Upper lobe of left lung (tissue), 6 donors: ENCODE data around the gene OGFOD3. TPM values are rescaled to one million over a fixed set of nuclear protein-coding genes. Genes with fewer than 3 reads are reported as not detected.

ENCODE experiments used
- ATAC-seq, 2 donors: fragments of 200-7000 bp; cut with Tn5 transposase; one replicate each; pipeline ENCODE4 v1.9.1; 2022; ENCODE audit warnings: mild to moderate bottlenecking in 2 of 2, moderate library complexity in 2 of 2; ENCODE audit not compliant: low FRiP score in 2 of 2
- DNase-seq, 2 donors: peaks; one replicate each; pipeline ENCODE4 v3.0.0-alpha.2; 2019 to 2020
- H3K27ac ChIP-seq, 4 donors: fragments of 200-600 bp; sonication (generic); one replicate each; pipeline ENCODE4 v1.5.1; 2016 to 2019
- H3K27me3 ChIP-seq, 4 donors: fragments of 200-600 bp; sonication (generic); one replicate each; pipeline ENCODE4 v1.5.1; 2017 to 2019
- H3K36me3 ChIP-seq, 4 donors: fragments of 200-600 bp; sonication (generic); one replicate each; pipeline ENCODE4 v1.5.1; 2016 to 2019
- H3K4me1 ChIP-seq, 4 donors: fragments of 200-600 bp; sonication (generic); one replicate each; pipeline ENCODE4 v1.5.1; 2018 to 2019
- H3K4me3 ChIP-seq, 4 donors: fragments of 200-600 bp; sonication (generic); one replicate each; pipeline ENCODE4 v1.5.1; 2017 to 2019; ENCODE audit warnings: mild to moderate bottlenecking in 2 of 4, moderate library complexity in 1 of 4
- H3K9me3 ChIP-seq, 4 donors: fragments of 200-600 bp; sonication (generic); one replicate each; pipeline ENCODE4 v1.5.1; 2018 to 2019
- CTCF ChIP-seq, 6 experiments: fragments of 450-650 bp in 4 of 6; fragments of 200-600 bp in 2 of 6; sonication (generic) in 2 of 6; IDR thresholded peaks; one replicate each; pipeline ENCODE4 v1.5.1; 2016 to 2019; ENCODE audit warnings: antibody characterized with exemption in 6 of 6
- EP300 ChIP-seq, 4 donors: sonication (generic); formaldehyde crosslinking; IDR thresholded peaks; one replicate each; pipeline ENCODE4 v1.5.1; 2017; ENCODE audit warnings: antibody characterized with exemption in 4 of 4, control low read depth in 2 of 4
- POLR2A ChIP-seq, 4 donors: fragments of 450-650 bp; IDR thresholded peaks; one replicate each; pipeline ENCODE4 v1.5.1; 2016 to 2017; ENCODE audit warnings: antibody characterized with exemption in 4 of 4, mild to moderate bottlenecking in 2 of 4
- POLR2AphosphoS5 ChIP-seq, 2 donors: sonication (generic); formaldehyde crosslinking; IDR thresholded peaks; one replicate each; pipeline ENCODE4 v1.5.1; 2017; ENCODE audit warnings: antibody characterized with exemption in 2 of 2
- WGBS, 2 donors: methylation state at CpG; one replicate each; pipeline ENCODE4 v1.1.5; 2017 to 2018; 5-methylcytosine and 5-hydroxymethylcytosine counted together
- total RNA-seq, 6 donors: library from RNA; depleted of rRNA in 4 of 6; stranded (reverse); fragments of >200 nt in 4 of 6; gene quantifications; one replicate each; pipeline versions ENCODE4 v1.1.0 to v1.2.1, GENCODE V29; 2016 to 2021
- donor health status: DM: no; HTN: no; CAD: no; lungs with moderate emphysema.
- donor health status: DM: no; HTN: yes; CAD: no; lungs with severe emphysema.

OGFOD3 gene
- total RNA-seq, 6 donors from 2014 or later = 20.0 to 76.9 (median 38.2) TPM

- DNase-seq (no peak), ATAC-seq (no peak)
- Histone ChIP-seq H3K36me3 (no peaks in the 10 kb centered on the region), H3K27me3 (no peaks in the 10 kb centered on the region), H3K27ac (no peak overlapping the region), H3K4me1 (peaks cover 0 to 12% (median 6%) of the 10 kb centered on the region in 4 donors), H3K4me3 (no peak overlapping the region), H3K9me3 (no peaks in the 10 kb centered on the region)
- 81 to 82% methylated on average over 7 of the region's 7 CpGs for WGBS, 2 donors
- TF ChIP-seq CTCF (IDR thresholded peaks at IDR 0.05) (no peak), POLR2AphosphoS5 (IDR thresholded peaks at IDR 0.05) (no peak), EP300 (IDR thresholded peaks at IDR 0.05) (no peak), POLR2A (IDR thresholded peaks at IDR 0.05) (no peak)
Observed at GRCh38 chr17:82354804-82355308, 63.5 kb downstream of the OGFOD3 start.

DNA sequence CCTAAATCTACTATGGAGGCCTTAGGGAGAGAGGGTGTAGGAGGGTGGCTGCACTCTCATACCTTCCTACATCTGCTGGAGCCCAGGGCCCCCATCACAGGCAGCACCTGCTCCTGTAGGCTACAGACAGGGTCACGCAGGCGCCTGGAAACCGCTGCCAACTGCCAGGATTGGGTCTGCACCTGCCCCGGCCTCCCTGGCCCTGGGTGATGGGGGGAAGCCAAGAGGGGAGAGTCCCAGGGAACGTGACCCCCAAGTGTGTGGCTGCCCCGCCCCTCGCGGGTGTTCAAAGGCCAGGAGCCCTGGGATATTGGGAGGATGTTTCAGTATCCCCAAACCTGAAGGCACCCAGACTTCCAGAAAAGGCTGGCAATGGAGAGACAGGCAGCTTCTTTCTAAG lies 64.9 kb downstream of the OGFOD3 start:
- no peak for TF ChIP-seq POLR2A (IDR thresholded peaks at IDR 0.05)
- DNase-seq (peak in 1 of 2 donors; percentile 56), ATAC-seq (no peak)
- Histone ChIP-seq H3K27me3 (no peaks in the 10 kb centered on the region), H3K9me3 (no peaks in the 10 kb centered on the region), H3K27ac (no peak overlapping the region), H3K4me3 (no peak overlapping the region), H3K4me1 (peaks cover 0 to 12% (median 6%) of the 10 kb centered on the region in 4 donors), H3K36me3 (no peaks in the 10 kb centered on the region)
- 92% methylated on average over 8 of the region's 8 CpGs; no CpG with 5 or more reads in 1 of the 2 donors for WGBS, 2 donors

DNA sequence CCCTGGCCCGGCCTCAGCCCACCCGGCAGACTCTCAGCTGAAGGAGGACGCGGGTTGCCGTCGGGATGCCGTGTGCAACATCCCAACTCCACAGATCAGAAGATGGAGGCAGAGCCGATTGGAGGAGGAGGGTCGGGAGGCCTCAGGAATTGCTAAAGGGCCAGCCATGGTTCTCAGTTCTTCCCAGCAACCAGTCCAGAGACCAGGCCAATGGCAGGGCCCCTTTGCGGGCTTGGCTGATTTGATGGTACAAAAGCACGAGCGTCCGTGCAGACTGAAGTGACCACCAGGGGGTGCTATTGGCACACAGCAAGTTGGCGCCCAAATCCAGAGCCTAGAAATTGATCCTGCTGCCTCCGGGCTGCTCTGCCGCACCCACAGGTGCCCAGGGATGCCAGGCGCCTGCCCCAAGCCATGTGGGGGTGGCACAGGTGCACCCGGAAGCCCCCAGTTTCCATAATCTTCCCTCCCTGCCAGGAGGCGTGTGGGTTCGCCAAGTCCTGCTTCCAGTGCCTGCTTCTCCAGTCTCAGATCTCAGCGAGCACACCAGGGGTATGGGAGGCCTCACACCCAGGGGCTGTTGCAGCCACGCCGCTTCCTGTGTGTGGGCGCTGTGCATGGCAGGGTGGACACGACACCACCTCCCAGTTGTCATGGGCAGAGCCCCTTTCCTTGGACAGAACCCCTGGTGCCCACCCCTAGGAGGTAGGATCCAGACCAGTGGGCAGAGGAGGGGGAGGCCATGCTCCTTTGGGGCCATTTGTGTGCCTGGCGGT lies 66.5 kb downstream of the OGFOD3 start:
- TF ChIP-seq EP300 (IDR thresholded peaks at IDR 0.05) (no peak), POLR2A (IDR thresholded peaks at IDR 0.05) (no peak), CTCF (IDR thresholded peaks at IDR 0.05) (peak; percentile 84 to 96 (median 93)), POLR2AphosphoS5 (IDR thresholded peaks at IDR 0.05) (no peak)
- H3K36me3 ChIP-seq = no peaks in the 10 kb centered on the region
- no peak overlapping the region for H3K27ac ChIP-seq
- H3K4me1 ChIP-seq = peaks cover 0 to 12% (median 6%) of the 10 kb centered on the region in 4 donors
- H3K4me3 ChIP-seq = no peak overlapping the region
- no peaks in the 10 kb centered on the region for H3K27me3 ChIP-seq
- DNase-seq (peak; percentile 70 to 86), ATAC-seq (peak; percentile 82 to 84)
- 61 to 70% methylated on average over 3 to 16 of the region's 26 CpGs for WGBS, 2 donors
- H3K9me3 ChIP-seq = no peaks in the 10 kb centered on the region

- Histone ChIP-seq H3K27me3 (no peaks in the 10 kb centered on the region), H3K4me1 (peaks cover 0 to 10% (median 6%) of the 10 kb centered on the region in 4 donors), H3K36me3 (no peaks in the 10 kb centered on the region), H3K9me3 (no peaks in the 10 kb centered on the region), H3K4me3 (no peak overlapping the region), H3K27ac (no peak overlapping the region)
- ATAC-seq (no peak), DNase-seq (peak in 1 of 2 donors; percentile 84)
- WGBS, 2 donors = 47 to 62% methylated on average over 20 to 21 of the region's 21 CpGs
- no peak for TF ChIP-seq POLR2A (IDR thresholded peaks at IDR 0.05)
- no peak for TF ChIP-seq EP300 (IDR thresholded peaks at IDR 0.05)
- TF ChIP-seq CTCF (IDR thresholded peaks at IDR 0.05) = no peak
- no peak for TF ChIP-seq POLR2AphosphoS5 (IDR thresholded peaks at IDR 0.05)
Observed at GRCh38 chr17:82351254-82351712, 67.1 kb downstream of the OGFOD3 start.

DNA sequence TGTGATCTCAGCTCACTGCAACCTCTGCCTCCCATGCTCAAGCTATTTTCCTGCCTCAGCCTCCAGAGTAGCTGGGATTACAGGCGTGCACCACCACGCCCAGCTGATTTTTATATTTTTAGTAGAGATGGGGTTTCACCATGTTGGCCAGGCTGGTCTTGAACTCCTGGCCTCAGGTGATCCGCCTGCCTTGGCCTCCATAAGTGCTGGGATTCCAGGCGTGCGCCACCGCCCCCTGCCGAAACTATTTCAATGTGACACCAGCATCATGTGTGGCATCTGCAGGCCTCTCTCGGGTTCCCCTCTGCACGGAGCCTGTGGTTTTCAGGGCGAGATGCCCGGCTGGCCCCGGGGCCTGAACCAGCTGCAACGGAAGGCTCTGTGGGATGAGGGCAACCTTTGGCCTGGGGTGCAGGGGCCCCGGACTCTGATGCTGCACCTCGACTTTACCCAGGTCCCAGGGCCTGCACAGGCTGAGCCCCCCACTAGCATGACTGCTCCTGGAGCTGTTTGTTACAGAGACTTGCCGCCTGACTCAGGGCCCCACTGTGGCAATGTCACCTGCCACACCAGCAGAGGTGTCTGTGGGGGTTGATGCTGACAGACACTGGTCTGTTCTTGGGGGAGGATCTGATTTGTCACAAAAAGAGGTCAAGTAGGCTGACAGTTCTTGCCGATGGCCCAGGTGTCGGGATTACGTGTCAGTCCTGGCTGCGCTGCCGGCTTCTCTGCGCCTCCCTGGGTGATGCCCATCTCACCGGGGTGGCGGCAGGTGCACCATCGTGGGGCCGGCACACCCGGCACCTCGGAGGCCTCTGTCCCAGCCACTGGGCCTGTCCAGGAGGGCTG lies 68.0 kb downstream of the OGFOD3 start:
- H3K36me3 ChIP-seq = no peaks in the 10 kb centered on the region
- no peak overlapping the region for H3K27ac ChIP-seq
- peak in 1 of 2 donors; percentile 81 for DNase-seq
- H3K4me1 ChIP-seq = peaks cover 0 to 9% (median under 1%) of the 10 kb centered on the region in 4 donors
- no peak for ATAC-seq
- no peaks in the 10 kb centered on the region for H3K27me3 ChIP-seq
- no peaks in the 10 kb centered on the region for H3K9me3 ChIP-seq
- no peak for TF ChIP-seq POLR2A (IDR thresholded peaks at IDR 0.05)
- no peak for TF ChIP-seq POLR2AphosphoS5 (IDR thresholded peaks at IDR 0.05)
- H3K4me3 ChIP-seq = no peak overlapping the region
- WGBS, 2 donors = 89 to 91% methylated on average over 7 to 28 of the region's 28 CpGs
